GM21360 (cell line): ENCODE data around the gene TSPAN14.
"Not testable (repeated sequence)": the region's sequence is repeated elsewhere in the genome, so short reads cannot be mapped to it uniquely, and the experiment has no call there.

ENCODE experiments used
- ATAC-seq: cut with Tn5 transposase; IDR thresholded peaks from one replicate; pipeline ENCODE4 v1.9.1; 2021; ENCODE audit warnings: mild to moderate bottlenecking, moderate library complexity; ENCODE audit not compliant: unreplicated experiment

Gene TSPAN14

GRCh38 chr10:80539421-80540031 is 85.4 kb downstream of the TSPAN14 start:
- ATAC-seq: no peak

DNA sequence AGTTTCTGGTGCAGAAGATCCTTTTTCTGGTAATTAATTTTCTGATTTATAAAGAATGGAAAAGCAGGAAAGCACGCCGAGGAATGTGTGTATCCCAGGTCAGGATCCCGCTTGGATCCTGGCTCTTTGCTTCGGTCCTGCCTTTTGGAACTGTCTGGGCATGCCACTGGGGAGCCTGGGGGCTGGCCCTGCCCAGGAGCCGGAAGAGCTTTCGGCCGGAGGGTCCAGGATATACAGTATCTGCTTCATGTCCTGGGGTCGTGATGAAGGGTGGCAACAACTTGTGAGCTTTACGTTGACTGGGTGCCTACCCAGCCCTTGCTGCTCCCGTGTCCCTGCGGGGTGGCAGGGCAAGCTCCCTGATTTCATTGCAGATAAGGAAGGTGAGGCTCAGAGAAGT is 86.0 kb downstream of the TSPAN14 start:
- ATAC-seq: no peak

- no peak for ATAC-seq
Observed at GRCh38 chr10:80540618-80540980, 86.5 kb downstream of the TSPAN14 start.

DNA sequence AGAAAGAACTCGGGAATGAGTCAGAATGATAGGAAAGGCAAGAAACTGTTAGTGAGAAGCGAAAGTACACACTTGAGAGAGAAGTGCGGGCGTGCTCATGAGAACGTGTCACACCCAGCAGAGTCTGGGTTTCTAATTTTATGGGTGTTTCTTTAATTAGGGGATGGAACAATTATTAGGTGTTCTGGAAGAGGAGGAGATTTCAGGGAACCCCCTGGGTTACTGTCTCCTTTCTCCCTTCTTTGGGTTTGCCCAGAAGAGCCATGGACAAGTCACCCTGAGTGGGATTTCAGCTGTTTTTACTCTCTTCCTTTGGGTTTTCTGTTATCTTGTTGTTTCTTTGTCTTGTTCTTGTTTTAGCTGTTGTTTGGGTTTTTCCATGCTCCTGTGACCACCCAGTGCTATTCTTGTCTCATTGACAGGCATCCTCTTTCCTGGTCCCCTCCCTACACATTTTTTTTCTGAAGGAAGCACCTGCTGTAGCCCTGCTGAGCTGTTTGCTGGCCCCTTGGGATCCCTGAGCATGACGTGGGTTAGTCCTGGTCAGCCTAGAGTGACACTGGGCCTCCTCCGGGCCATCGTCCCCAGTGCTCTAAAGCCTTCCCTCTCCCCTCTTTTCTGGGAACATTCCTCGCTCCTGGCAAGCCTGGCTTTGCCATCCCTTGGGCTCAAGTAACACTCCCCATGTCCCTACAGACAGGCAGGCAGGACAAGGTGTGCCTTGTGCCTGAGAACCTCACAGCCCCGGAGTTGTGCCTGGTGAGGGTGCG is 87.1 kb downstream of the TSPAN14 start:
- ATAC-seq: peak; percentile 55

DNA sequence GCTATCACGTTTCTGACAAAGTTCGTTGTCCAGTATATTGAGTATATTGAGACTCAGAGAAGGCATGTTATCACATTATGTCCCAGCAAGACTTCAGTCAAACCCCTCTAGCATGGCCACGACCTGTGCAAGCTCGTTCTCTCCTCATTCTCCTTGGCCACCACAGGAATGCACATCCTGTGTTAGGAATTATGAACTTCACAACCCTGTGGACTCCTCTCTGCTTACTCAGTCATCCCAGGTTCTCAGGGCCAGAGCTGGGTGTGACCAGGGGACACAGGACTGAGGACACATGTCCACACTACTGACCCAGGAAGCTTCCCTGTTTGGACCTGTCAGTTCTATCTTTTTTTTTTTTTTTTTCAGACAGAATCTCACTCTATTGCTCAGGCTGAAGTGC is 87.9 kb downstream of the TSPAN14 start:
- ATAC-seq: no peak

GRCh38 chr10:80542652-80543318 is 88.7 kb downstream of the TSPAN14 start:
- no peak for ATAC-seq

DNA sequence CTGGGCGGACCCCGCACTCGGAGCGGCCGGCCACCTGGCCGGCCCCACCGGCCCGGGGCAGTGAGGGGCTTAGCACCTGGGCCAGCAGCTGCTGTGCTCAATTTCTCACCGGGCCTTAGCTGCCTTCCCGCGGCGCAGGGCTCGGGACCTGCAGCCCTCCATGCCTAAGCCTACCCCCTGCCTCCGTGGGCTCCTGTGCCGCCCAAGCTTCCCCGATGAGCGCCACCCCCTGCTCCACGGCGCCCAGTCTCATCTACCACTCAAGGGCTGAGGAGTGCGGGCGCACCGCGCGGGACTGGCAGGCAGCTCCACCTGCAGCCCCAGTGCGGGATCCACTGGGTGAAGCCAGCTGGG is 89.2 kb downstream of the TSPAN14 start:
- not testable (repeated sequence) for ATAC-seq

- ATAC-seq: no peak
Observed at GRCh38 chr10:80544316-80544953, 90.3 kb downstream of the TSPAN14 start.

GRCh38 chr10:80545258-80545881 is 91.3 kb downstream of the TSPAN14 start:
- no peak for ATAC-seq

- no peak for ATAC-seq
Observed at GRCh38 chr10:80552151-80552646, 98.1 kb downstream of the TSPAN14 start.

DNA sequence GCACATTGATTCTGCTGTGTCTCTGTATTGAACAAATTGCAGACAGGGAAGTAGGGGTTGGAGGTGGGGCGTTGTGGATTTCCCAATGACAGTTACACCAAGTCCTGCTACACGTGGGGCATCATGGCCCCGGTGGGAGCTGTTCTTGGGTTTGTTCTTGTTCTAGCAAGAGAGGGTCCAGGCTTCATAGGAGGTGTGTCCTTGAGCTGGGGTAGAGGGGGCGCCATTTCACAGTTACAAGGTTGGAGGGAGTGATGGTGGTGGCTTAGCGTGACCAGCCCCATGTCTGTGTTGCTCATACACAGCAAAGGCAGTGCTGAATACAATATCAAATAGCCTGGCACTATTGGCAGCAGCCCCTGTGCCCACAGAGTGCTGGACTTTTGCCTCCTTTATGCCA is 99.3 kb downstream of the TSPAN14 start:
- no peak for ATAC-seq

DNA sequence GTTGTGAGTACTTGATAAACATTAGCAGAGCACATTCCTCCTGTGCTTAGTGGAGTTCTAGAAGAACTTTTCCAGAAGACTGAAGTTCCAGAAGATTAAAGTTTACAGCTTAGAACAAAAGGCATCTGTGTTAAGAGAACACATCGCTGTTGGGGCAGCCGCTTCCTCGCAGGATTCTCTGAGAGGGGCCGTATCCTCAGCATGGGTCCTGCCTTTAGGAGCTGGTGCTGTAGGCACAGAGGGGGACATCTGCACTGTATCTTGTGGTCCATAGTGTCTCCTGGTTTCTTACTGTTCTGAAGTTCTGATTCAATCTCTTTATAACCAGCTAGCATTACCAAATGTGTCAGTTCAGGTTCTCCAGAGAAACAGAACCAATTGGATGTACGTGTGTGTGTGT is 99.9 kb downstream of the TSPAN14 start:
- ATAC-seq: no peak

DNA sequence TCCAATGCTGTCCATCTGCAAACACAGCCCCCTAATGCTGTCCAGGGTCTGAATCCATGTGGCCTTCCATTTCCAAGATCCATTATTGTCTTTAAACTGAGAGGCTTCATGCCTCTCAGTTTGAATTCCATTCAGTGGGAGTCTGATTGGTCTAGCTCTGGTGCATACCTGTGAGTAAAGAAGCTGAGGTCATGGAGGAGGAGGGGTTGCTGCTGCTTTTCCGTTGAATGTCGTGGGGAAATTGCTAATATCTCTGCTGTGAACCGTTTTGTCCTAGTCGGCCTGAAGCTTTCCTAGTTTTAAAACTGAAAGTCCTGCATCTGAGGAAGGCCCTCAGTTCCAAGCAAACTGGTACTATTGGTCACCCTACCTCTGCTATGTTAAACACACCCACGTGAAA is 101.3 kb downstream of the TSPAN14 start:
- no peak for ATAC-seq

DNA sequence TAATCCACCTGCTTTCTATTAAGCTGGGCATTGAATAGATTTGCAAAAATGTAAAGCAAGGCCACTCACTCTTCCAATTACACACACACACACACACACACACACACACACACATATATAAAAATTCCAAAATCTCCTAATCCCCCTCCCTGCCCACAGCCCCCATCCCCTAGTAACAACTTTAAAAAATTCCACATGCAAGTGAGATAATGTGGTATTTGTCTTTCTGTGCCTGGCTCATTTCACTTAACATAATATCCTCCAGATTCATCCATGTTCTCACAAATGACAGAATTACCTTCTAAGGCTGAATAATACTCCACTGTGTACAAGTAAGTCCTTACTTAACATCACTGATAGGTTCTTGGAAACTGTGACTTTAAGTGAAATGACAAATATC is 107.8 kb downstream of the TSPAN14 start:
- ATAC-seq: no peak

- ATAC-seq: no peak
Observed at GRCh38 chr10:80567292-80567691, 113.2 kb downstream of the TSPAN14 start.

- ATAC-seq: no peak
Observed at GRCh38 chr10:80569131-80569895, 115.2 kb downstream of the TSPAN14 start.

GRCh38 chr10:80571352-80571751 is 117.2 kb downstream of the TSPAN14 start:
- no peak for ATAC-seq

GRCh38 chr10:80579181-80579763 is 125.2 kb downstream of the TSPAN14 start:
- ATAC-seq: no peak

- no peak for ATAC-seq
Observed at GRCh38 chr10:80579849-80580637, 125.9 kb downstream of the TSPAN14 start.
